Measurements from ENCODE around the gene MLIP.

DNA sequence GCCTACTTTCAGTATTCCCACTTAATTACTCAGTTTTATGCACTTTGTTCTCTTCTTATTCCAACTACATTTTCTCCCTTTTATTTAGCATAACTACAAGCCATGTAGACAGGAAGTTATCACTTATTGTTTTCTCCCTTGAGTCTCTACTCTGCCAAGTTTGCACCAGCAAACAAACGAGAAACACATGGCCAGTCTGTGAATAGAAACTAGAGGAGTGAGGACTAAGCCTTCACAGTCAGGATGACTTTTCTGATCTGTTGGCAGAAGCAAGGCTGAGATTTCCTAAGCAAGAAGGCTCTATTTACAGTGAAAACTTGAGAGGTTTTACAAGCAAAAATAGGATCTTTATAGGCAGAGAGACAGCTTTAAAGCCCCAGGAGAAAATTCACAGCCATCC lies 127.2 kb downstream of the MLIP start:
- no peak for TF ChIP-seq POLR2A (IDR thresholded peaks at IDR 0.05)
- TF ChIP-seq, protein P1, sequence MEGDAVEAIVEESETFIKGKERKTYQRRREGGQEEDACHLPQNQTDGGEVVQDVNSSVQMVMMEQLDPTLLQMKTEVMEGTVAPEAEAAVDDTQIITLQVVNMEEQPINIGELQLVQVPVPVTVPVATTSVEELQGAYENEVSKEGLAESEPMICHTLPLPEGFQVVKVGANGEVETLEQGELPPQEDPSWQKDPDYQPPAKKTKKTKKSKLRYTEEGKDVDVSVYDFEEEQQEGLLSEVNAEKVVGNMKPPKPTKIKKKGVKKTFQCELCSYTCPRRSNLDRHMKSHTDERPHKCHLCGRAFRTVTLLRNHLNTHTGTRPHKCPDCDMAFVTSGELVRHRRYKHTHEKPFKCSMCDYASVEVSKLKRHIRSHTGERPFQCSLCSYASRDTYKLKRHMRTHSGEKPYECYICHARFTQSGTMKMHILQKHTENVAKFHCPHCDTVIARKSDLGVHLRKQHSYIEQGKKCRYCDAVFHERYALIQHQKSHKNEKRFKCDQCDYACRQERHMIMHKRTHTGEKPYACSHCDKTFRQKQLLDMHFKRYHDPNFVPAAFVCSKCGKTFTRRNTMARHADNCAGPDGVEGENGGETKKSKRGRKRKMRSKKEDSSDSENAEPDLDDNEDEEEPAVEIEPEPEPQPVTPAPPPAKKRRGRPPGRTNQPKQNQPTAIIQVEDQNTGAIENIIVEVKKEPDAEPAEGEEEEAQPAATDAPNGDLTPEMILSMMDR (IDR thresholded peaks at IDR 0.05), result no peak
- TF ChIP-seq POLR2AphosphoS5 (IDR thresholded peaks at IDR 0.05; ENCODE audit: insufficient read depth in 1 of 2, low read depth in 1 of 2), result peak in 1 of 2 donors; percentile 24

Data from vagina (tissue), 2 donors.